PC-3 (cell line): ENCODE results near the gene GDA. TPM values are rescaled to one million over a fixed set of nuclear protein-coding genes. Genes with fewer than 3 reads are reported as not detected.
A peak's percentile ranks its signal among the peaks of the same experiment; 100 is the strongest.

ENCODE experiments used
- ATAC-seq: fragments of 200-7000 bp; cut with Tn5 transposase; 2 replicates; pipeline ENCODE4 v1.9.1; 2020; ENCODE audit warnings: mild to moderate bottlenecking, moderate library complexity
- BruUV-seq: library from RNA; stranded (reverse); fragments of 400-500 nt; replicated peaks from 2 replicates; lab custom pipeline; 2021; lab: Mats Ljungman, UMichigan
- CTCF ChIA-PET: fragments of 300-600 bp; sonication (Branson Sonifier 250); formaldehyde crosslinking; loops from one replicate; lab custom pipeline; 2022; ENCODE audit warnings: antibody characterized with exemption; lab: Charles Lee
- POLR2A ChIA-PET: fragments of 300-600 bp; sonication (Branson Sonifier 250); formaldehyde crosslinking; loops from one replicate; lab custom pipeline; 2022; ENCODE audit warnings: antibody characterized with exemption; ENCODE audit not compliant: unreplicated experiment; lab: Charles Lee
- DNase-seq: peaks from one replicate; pipeline ENCODE4 v3.0.0-alpha.2; 2015
- H2AFZ ChIP-seq: fragments of 300-600 bp; sonication (generic); 2 replicates; pipeline ENCODE4 v1.6.0; 2016; ENCODE audit warnings: antibody characterized with exemption, low read length
- H3F3A ChIP-seq: fragments of 300-600 bp; sonication (generic); one replicate; pipeline ENCODE4 v1.6.0; 2017; ENCODE audit warnings: antibody characterized with exemption, low read length, control low read depth, mild to moderate bottlenecking; ENCODE audit not compliant: unreplicated experiment
- H3K27ac ChIP-seq: fragments of 300-600 bp; sonication (generic); 2 replicates; pipeline ENCODE4 v1.5.1; 2016; ENCODE audit warnings: mild to moderate bottlenecking, low read length
- H3K27me3 ChIP-seq: fragments of 300-600 bp; sonication (generic); 2 replicates; pipeline ENCODE4 v1.6.1; 2016; ENCODE audit warnings: low read length, mixed read lengths
- H3K36me3 ChIP-seq: fragments of 300-600 bp; sonication (generic); 2 replicates; pipeline ENCODE4 v1.6.1; 2016; ENCODE audit warnings: low read depth, mixed run types, low read length, mixed read lengths
- H3K4me1 ChIP-seq: fragments of 300-600 bp; sonication (generic); 2 replicates; pipeline ENCODE4 v1.5.1; 2016; ENCODE audit warnings: low read length; ENCODE audit not compliant: insufficient read depth
- H3K4me2 ChIP-seq: fragments of 300-600 bp; sonication (generic); 2 replicates; pipeline ENCODE4 v1.6.0; 2016; ENCODE audit warnings: low read length
- H3K4me3 ChIP-seq: fragments of 300-600 bp; sonication (generic); 2 replicates; pipeline ENCODE4 v1.5.1; 2016; ENCODE audit warnings: mild to moderate bottlenecking, low read length, mixed read lengths
- H3K79me2 ChIP-seq: fragments of 300-600 bp; sonication (generic); 2 replicates; pipeline ENCODE4 v1.6.1; 2017; ENCODE audit warnings: low read length, mixed read lengths
- H3K9ac ChIP-seq: fragments of 300-600 bp; sonication (generic); 2 replicates; pipeline ENCODE4 v1.6.0; 2016; ENCODE audit warnings: mild to moderate bottlenecking, low read length
- H3K9me2 ChIP-seq: fragments of 300-600 bp; sonication (generic); replicated peaks from 2 replicates; pipeline ENCODE4 v1.6.1; 2016; ENCODE audit warnings: mixed run types, low read length, mixed read lengths
- H3K9me3 ChIP-seq: fragments of 300-600 bp; sonication (generic); 2 replicates; pipeline ENCODE4 v1.6.1; 2016; ENCODE audit warnings: low read length, mixed read lengths
- H4K20me1 ChIP-seq: fragments of 300-600 bp; sonication (generic); 2 replicates; pipeline ENCODE4 v1.6.1; 2016; ENCODE audit warnings: low read length, mixed read lengths
- EZH2 ChIP-seq: fragments of 300-600 bp; sonication (generic); IDR thresholded peaks from one replicate; pipeline ENCODE4 v1.6.1; 2017; ENCODE audit warnings: antibody characterized with exemption, mild to moderate bottlenecking, low read length; ENCODE audit not compliant: unreplicated experiment
- EZH2phosphoT487 ChIP-seq: fragments of 300-600 bp; sonication (generic); IDR thresholded peaks from 2 replicates; pipeline ENCODE4 v1.6.1; 2018; ENCODE audit warnings: mild to moderate bottlenecking, antibody characterized with exemption, low read length, borderline replicate concordance
- intact Hi-C: fragments of 100-400 bp; cut with micrococcal nuclease; formaldehyde crosslinking; loops from 2 replicates; pipeline ENCODE4 v1.9.0; 2023
- total RNA-seq: library from RNA; depleted of rRNA; stranded (reverse); fragments of >200 nt; gene quantifications from 2 replicates; pipeline ENCODE4 v1.2.3, GENCODE V29; 2014
- TF ChIP-seq, protein P1 (sequence below): fragments of 300-600 bp; sonication (generic); conservative IDR thresholded peaks from 2 replicates; pipeline ENCODE4 v1.5.1; 2017; ENCODE audit warnings: antibody characterized with exemption, low read depth, mild to moderate bottlenecking, low read length

GDA gene
- total RNA-seq, 1 experiment from 2014 or later = not detected

DNA sequence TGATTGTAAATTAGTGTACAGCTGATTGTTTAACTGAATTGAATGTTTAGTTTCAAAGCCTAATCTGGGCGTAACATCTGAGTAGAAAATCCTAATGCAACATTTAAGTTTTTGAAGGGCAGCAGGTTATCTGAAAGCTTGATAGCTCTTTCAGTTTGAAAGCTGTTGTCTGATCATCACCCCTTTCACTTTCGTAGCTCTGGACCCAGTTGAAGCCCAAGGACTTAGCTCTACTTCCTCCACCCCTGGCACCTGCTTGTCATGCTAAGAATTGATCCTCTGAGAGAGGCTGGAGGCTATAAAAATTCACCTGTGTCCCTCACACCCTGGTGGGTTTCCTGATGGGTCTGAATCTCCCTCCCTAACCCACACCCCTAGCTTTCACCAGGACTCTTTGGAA lies 129.7 kb downstream of the GDA start:
- H3K36me3 ChIP-seq = no peaks in the 10 kb centered on the region
- no peak overlapping the region for H3K4me3 ChIP-seq
- H3K79me2 ChIP-seq = no peaks in the 10 kb centered on the region
- H3K27ac ChIP-seq = no peak overlapping the region
- DNase-seq = no peak
- ChIA-PET POLR2A (no interaction called here), CTCF (no interaction called here)
- H3K4me2 ChIP-seq = no peak overlapping the region
- no peak for ATAC-seq
- H3K9me3 ChIP-seq = no peaks in the 10 kb centered on the region
- TF ChIP-seq EZH2 (no peak), EZH2phosphoT487 (no peak)
- TF ChIP-seq, protein P1, sequence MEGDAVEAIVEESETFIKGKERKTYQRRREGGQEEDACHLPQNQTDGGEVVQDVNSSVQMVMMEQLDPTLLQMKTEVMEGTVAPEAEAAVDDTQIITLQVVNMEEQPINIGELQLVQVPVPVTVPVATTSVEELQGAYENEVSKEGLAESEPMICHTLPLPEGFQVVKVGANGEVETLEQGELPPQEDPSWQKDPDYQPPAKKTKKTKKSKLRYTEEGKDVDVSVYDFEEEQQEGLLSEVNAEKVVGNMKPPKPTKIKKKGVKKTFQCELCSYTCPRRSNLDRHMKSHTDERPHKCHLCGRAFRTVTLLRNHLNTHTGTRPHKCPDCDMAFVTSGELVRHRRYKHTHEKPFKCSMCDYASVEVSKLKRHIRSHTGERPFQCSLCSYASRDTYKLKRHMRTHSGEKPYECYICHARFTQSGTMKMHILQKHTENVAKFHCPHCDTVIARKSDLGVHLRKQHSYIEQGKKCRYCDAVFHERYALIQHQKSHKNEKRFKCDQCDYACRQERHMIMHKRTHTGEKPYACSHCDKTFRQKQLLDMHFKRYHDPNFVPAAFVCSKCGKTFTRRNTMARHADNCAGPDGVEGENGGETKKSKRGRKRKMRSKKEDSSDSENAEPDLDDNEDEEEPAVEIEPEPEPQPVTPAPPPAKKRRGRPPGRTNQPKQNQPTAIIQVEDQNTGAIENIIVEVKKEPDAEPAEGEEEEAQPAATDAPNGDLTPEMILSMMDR = no peak
- no peaks in the 10 kb centered on the region for H3K4me1 ChIP-seq
- H3K27me3 ChIP-seq = no peaks in the 10 kb centered on the region
- H3K9ac ChIP-seq = no peak overlapping the region
- H3K9me2 ChIP-seq = no peaks in the 10 kb centered on the region
- H2AFZ ChIP-seq = no peak overlapping the region
- no TSS peak for BruUV-seq
- intact Hi-C loops = no loop called here
- no peaks in the 10 kb centered on the region for H3F3A ChIP-seq
- H4K20me1 ChIP-seq = no peaks in the 10 kb centered on the region

DNA sequence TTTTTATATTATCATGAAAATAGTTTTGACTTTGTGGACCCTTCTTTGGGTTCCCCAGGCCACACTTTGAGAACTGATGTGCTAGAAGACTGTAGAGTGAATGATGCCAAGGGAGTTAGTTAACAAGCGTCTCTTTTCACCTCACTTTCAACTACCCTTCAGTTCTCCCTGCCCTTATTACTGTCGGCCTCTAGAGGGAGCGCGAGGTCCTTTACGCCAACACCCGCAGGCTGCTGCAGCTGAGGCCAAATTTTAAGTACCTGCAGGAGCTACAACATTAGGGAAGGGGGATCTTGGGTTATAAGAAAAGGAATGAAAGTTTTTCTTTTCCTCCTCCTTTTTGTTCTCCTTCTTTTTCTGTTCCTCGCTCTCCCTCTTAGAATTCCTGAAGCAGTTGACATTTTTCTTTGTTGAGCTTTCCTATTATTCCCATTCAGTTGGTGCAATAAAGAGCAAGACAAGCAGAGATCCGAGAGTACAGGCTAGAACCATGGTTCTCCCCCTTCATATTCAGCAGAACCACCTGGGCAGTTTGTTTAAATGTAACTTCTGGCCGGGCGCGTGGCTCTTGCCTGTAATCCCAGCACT lies 131.8 kb downstream of the GDA start:
- Histone ChIP-seq H2AFZ (no peak overlapping the region), H4K20me1 (no peaks in the 10 kb centered on the region), H3K9ac (no peak overlapping the region), H3K4me1 (no peaks in the 10 kb centered on the region), H3K4me3 (no peak overlapping the region), H3K79me2 (no peaks in the 10 kb centered on the region), H3K27me3 (no peaks in the 10 kb centered on the region), H3F3A (no peaks in the 10 kb centered on the region), H3K4me2 (no peak overlapping the region), H3K9me3 (no peaks in the 10 kb centered on the region), H3K36me3 (no peaks in the 10 kb centered on the region), H3K27ac (no peak overlapping the region), H3K9me2 (no peaks in the 10 kb centered on the region)
- BruUV-seq = no TSS peak
- POLR2A ChIA-PET = interaction anchor here (0.7 kb wide), 1 partner anchor 70 kb away, joined by 3 read pairs; no protein-coding TSS in a partner anchor
- DNase-seq (peak; percentile 64), ATAC-seq (peak; percentile 72)
- intact Hi-C loops = loop anchor here (1.0 to 10.0 kb wide), 4 partner anchors 394 to 742 kb away; no protein-coding TSS in a partner anchor
- TF ChIP-seq EZH2 (no peak), EZH2phosphoT487 (no peak)
- TF ChIP-seq, protein P1 = peak; percentile 86
- CTCF ChIA-PET = interaction anchor here (0.9 to 1.1 kb wide), 3 partner anchors 24 to 541 kb away, joined by 3 to 5 read pairs (median 3); no protein-coding TSS in a partner anchor

- CTCF ChIA-PET = no interaction called here
Observed at GRCh38 chr9:72289401-72289800, 140.2 kb downstream of the GDA start.

More at GRCh38 chr9:72289401-72289800, 140.2 kb downstream of the GDA start:
- Histone ChIP-seq H4K20me1 (no peaks in the 10 kb centered on the region), H3K27ac (no peak overlapping the region), H3K79me2 (no peaks in the 10 kb centered on the region), H3K9me2 (no peaks in the 10 kb centered on the region), H3F3A (no peaks in the 10 kb centered on the region), H3K4me2 (no peak overlapping the region), H3K27me3 (no peaks in the 10 kb centered on the region), H3K4me3 (no peak overlapping the region), H3K9ac (no peak overlapping the region), H3K9me3 (no peaks in the 10 kb centered on the region), H2AFZ (no peak overlapping the region), H3K4me1 (peaks cover 10% of the 10 kb centered on the region), H3K36me3 (no peaks in the 10 kb centered on the region)
- ATAC-seq = no peak
- POLR2A ChIA-PET = no interaction called here
- BruUV-seq = no TSS peak
- TF ChIP-seq EZH2 (no peak), EZH2phosphoT487 (no peak)
- TF ChIP-seq, protein P1 = no peak
- DNase-seq = no peak
- intact Hi-C loops = loop anchor here (10.0 kb wide), 1 partner anchor 385 kb away; no protein-coding TSS in a partner anchor
